ENCODE data around the gene L3MBTL4.

- TF ChIP-seq NR2C2 (CRISPR knock-in tag; IDR thresholded peaks at IDR 0.05), result no peak
- TF ChIP-seq, protein P1, sequence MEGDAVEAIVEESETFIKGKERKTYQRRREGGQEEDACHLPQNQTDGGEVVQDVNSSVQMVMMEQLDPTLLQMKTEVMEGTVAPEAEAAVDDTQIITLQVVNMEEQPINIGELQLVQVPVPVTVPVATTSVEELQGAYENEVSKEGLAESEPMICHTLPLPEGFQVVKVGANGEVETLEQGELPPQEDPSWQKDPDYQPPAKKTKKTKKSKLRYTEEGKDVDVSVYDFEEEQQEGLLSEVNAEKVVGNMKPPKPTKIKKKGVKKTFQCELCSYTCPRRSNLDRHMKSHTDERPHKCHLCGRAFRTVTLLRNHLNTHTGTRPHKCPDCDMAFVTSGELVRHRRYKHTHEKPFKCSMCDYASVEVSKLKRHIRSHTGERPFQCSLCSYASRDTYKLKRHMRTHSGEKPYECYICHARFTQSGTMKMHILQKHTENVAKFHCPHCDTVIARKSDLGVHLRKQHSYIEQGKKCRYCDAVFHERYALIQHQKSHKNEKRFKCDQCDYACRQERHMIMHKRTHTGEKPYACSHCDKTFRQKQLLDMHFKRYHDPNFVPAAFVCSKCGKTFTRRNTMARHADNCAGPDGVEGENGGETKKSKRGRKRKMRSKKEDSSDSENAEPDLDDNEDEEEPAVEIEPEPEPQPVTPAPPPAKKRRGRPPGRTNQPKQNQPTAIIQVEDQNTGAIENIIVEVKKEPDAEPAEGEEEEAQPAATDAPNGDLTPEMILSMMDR (IDR thresholded peaks at IDR 0.05), result no peak
Measured at GRCh38 chr18:6357668-6358067, 57.0 kb downstream of the L3MBTL4 start.

Data from WTC11 (cell line).